CD4-positive, alpha-beta T cell (primary cell): ENCODE results near the gene PRAME. TPM values are rescaled to one million over a fixed set of nuclear protein-coding genes. Genes with fewer than 3 reads are reported as not detected.

Experiments used
- ATAC-seq: fragments of 200-7000 bp; cut with Tn5 transposase; one replicate; pipeline ENCODE4 v1.10.0; 2022; ENCODE audit warnings: mild to moderate bottlenecking; ENCODE audit not compliant: poor library complexity
- CTCF ChIA-PET: fragments of 350-600 bp; sonication (Branson Sonifier 250); formaldehyde crosslinking; loops from one replicate; lab custom pipeline; 2021; ENCODE audit warnings: antibody characterized with exemption, inconsistent platforms; lab: Charles Lee
- POLR2A ChIA-PET: fragments of 350-600 bp; sonication (Branson Sonifier 250); formaldehyde crosslinking; loops from one replicate; lab custom pipeline; 2021; ENCODE audit warnings: antibody characterized with exemption, inconsistent platforms; lab: Charles Lee
- DNase-seq, 14 experiments: peaks; one replicate each; pipeline ENCODE4 v3.0.0-alpha.2; 2013 to 2020; ENCODE audit warnings: mixed read lengths in 2 of 14
- H3K27ac ChIP-seq, 2 donors: one replicate each; pipeline versions ENCODE4 v1.5.1 to v1.7.0; 2013; ENCODE audit warnings: low read length in 2 of 2, low read depth in 1 of 2, mild to moderate bottlenecking in 1 of 2
- H3K27me3 ChIP-seq, 2 experiments: 1 replicate in 1 of 2; 2 replicates in 1 of 2; pipeline versions ENCODE4 v1.6.1 to v1.7.0; 2013; ENCODE audit warnings: low read length in 2 of 2, control low read depth in 1 of 2, mild to moderate bottlenecking in 1 of 2, moderate library complexity in 1 of 2; ENCODE audit not compliant: insufficient read depth in 2 of 2, control insufficient read depth in 1 of 2
- H3K36me3 ChIP-seq: one replicate; pipeline ENCODE4 v1.6.1; 2013; ENCODE audit warnings: low read length, control low read depth; ENCODE audit not compliant: insufficient read depth
- H3K4me1 ChIP-seq: one replicate; pipeline ENCODE4 v1.6.1; 2013; ENCODE audit warnings: low read length, control low read depth; ENCODE audit not compliant: insufficient read depth
- H3K4me3 ChIP-seq: one replicate; pipeline ENCODE4 v1.5.1; 2013; ENCODE audit warnings: mild to moderate bottlenecking, low read length, moderate library complexity
- H3K9me3 ChIP-seq, 2 experiments: 1 replicate in 1 of 2; 2 replicates in 1 of 2; pipeline versions ENCODE4 v1.6.1 to v1.7.0; 2013; ENCODE audit warnings: low read length in 2 of 2, mild to moderate bottlenecking in 2 of 2, control low read depth in 1 of 2, moderate library complexity in 1 of 2; ENCODE audit not compliant: control insufficient read depth in 1 of 2, insufficient read depth in 1 of 2
- H3K27ac Mint-ChIP-seq: one replicate; pipeline ENCODE4 v1.8.0; 2020; ENCODE audit warnings: mixed read lengths
- H3K27me3 Mint-ChIP-seq: one replicate; pipeline ENCODE4 v1.8.0; 2021; ENCODE audit warnings: mixed read lengths
- H3K36me3 Mint-ChIP-seq: one replicate; pipeline ENCODE4 v1.8.0; 2021; ENCODE audit warnings: low read depth, mixed read lengths
- H3K4me1 Mint-ChIP-seq: one replicate; pipeline ENCODE4 v1.8.0; 2021; ENCODE audit warnings: low read depth, mixed read lengths
- H3K4me3 Mint-ChIP-seq: one replicate; pipeline ENCODE4 v1.8.0; 2020; ENCODE audit warnings: mild to moderate bottlenecking, mixed read lengths
- H3K9me3 Mint-ChIP-seq: one replicate; pipeline ENCODE4 v1.8.0; 2020; ENCODE audit warnings: mixed read lengths
- intact Hi-C, 2 experiments: fragments of 100-400 bp; cut with DNase I in 1 of 2; cut with micrococcal nuclease in 1 of 2; formaldehyde crosslinking; loops; one replicate each; pipeline versions ENCODE4 v1.15.1 to v1.9.0; 2023 to 2025; cut with DNase I, micrococcal nuclease
- total RNA-seq, 174 experiments: library from RNA in 2 of 174; stranded (reverse) in 2 of 174; gene quantifications; one replicate each; pipeline ENCODE4 v1.2.3 and lab custom pipeline; 2021 to 2026
- TF ChIP-seq, protein P1 (sequence below): fragments of 200-600 bp; IDR thresholded peaks from one replicate; pipeline ENCODE4 v1.8.0; 2022; ENCODE audit warnings: antibody characterized with exemption, mild to moderate bottlenecking

The PRAME gene
- total RNA-seq, 2 experiments from 2014 or later: not detected

DNA sequence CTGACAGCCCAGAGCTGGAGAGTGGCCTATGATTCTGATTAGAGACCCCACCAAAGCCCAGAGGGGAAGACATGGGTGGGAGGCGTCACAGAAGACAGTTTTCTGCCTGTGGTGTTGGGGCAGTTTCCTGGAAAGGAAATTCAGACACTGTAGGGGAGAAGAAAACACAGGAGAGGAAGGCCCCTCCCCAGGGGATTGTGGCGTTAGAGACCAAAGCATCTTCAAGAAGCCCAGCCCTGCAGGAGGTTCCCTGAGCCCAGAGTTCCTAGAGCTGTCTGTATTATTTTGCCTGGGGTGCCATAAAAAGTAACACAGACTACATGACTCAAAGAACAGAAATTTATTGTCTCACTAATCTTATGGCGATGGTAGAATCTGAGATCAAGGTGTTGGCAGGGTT is 40.2 kb upstream of the PRAME start:
- no peaks in the 10 kb centered on the region for H3K27me3 ChIP-seq
- no peaks in the 10 kb centered on the region for H3K36me3 ChIP-seq
- DNase-seq: no peak
- CTCF ChIA-PET: interaction anchor here (1.2 kb wide), 1 partner anchor 13 kb away, joined by 4 read pairs; no protein-coding TSS in a partner anchor
- H3K9me3 ChIP-seq: no peaks in the 10 kb centered on the region
- H3K36me3 Mint-ChIP-seq: no peaks in the 10 kb centered on the region
- H3K27me3 Mint-ChIP-seq: peaks cover 8% of the 10 kb centered on the region
- TF ChIP-seq, protein P1, sequence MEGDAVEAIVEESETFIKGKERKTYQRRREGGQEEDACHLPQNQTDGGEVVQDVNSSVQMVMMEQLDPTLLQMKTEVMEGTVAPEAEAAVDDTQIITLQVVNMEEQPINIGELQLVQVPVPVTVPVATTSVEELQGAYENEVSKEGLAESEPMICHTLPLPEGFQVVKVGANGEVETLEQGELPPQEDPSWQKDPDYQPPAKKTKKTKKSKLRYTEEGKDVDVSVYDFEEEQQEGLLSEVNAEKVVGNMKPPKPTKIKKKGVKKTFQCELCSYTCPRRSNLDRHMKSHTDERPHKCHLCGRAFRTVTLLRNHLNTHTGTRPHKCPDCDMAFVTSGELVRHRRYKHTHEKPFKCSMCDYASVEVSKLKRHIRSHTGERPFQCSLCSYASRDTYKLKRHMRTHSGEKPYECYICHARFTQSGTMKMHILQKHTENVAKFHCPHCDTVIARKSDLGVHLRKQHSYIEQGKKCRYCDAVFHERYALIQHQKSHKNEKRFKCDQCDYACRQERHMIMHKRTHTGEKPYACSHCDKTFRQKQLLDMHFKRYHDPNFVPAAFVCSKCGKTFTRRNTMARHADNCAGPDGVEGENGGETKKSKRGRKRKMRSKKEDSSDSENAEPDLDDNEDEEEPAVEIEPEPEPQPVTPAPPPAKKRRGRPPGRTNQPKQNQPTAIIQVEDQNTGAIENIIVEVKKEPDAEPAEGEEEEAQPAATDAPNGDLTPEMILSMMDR: no peak
- no peaks in the 10 kb centered on the region for H3K4me1 ChIP-seq
- no peaks in the 10 kb centered on the region for H3K4me1 Mint-ChIP-seq
- POLR2A ChIA-PET: no interaction called here
- H3K4me3 ChIP-seq: no peak overlapping the region
- no peaks in the 10 kb centered on the region for H3K9me3 Mint-ChIP-seq
- no peak overlapping the region for H3K27ac ChIP-seq
- intact Hi-C loops: loop anchor here in 1 of 2 experiments (10.0 kb wide), 1 partner anchor 286 kb away; the partner anchor contains the start of gene IGLL5
- no peak overlapping the region for H3K4me3 Mint-ChIP-seq
- ATAC-seq: no peak
- no peak overlapping the region for H3K27ac Mint-ChIP-seq

DNA sequence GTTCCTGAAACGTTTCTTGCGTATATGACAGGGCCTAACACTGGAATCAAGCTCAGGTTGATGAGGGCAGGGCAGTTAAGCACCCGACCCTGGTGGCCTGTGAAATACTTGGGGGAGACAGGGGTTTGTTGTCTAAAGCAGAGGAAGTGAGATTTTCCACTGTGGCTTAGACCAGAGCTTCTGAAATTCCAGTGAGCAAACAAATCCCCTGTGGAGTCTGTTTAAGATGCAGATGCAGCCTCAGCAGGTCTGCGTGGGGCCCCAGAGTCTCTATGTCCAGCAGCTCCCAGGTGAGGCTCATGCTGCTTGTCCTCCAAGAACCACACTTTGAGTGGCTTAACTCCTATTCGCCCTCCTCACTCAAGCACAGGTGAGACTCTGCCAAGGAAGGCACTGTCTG is 39.1 kb upstream of the PRAME start:
- Histone ChIP-seq H3K27me3 (no peaks in the 10 kb centered on the region), H3K27ac (no peak overlapping the region), H3K9me3 (no peaks in the 10 kb centered on the region), H3K36me3 (no peaks in the 10 kb centered on the region), H3K4me1 (peaks cover 3% of the 10 kb centered on the region), H3K4me3 (no peak overlapping the region)
- Mint-ChIP-seq H3K27ac (no peak overlapping the region), H3K9me3 (no peaks in the 10 kb centered on the region), H3K4me3 (no peak overlapping the region), H3K4me1 (no peaks in the 10 kb centered on the region), H3K36me3 (no peaks in the 10 kb centered on the region), H3K27me3 (peaks cover 13% of the 10 kb centered on the region)
- ATAC-seq: no peak
- DNase-seq: no peak
- ChIA-PET POLR2A (no interaction called here), CTCF (interaction anchor here (1.1 kb wide), 1 partner anchor 12 kb away, joined by 3 read pairs; no protein-coding TSS in a partner anchor)
- TF ChIP-seq, protein P1: no peak
- intact Hi-C loops: loop anchor here in 1 of 2 experiments (10.0 kb wide), 1 partner anchor 287 kb away; the partner anchor contains the start of gene IGLL5

DNA sequence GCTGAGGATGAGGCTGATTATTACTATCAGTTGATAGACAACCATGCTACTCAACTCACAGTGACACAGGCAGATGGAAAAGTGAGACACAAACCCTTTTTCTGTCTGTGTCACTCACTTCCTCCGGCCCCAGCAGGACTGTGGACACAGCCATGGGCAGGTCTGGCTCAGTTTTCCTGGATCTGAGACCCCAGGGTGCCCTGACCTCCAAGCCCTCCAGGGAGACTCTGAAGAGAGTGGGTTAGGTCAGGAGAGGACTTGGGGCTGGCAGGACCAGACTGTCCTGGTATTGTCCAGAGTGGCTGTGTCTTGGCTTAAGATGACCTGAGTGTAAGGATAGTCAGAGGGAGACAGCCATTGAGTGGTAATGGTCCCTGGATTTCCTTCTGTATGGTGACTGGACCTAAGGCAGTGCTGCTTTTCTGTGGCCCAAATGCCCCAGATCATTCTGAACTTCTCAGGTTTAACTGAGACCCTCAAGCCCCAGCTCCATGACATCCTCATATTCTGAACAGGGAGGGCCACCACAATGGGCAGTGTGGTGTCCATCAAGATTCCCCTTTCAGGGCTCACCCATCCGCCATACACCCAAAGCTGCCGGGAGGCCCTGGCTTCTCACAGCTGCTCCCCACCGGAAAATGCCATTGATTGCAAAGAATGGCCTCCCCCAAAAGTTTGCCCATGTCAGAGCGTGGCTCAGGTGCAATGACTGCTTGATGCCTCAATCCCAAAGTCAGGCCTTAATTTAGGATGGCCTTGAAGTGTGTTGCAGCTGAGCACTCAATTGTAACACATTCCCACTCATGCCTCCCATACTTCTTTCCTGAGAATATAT is 36.2 kb upstream of the PRAME start:
- no peak overlapping the region for H3K27ac Mint-ChIP-seq
- intact Hi-C loops: loop anchor here (2.0 to 10.0 kb wide), 3 partner anchors 92 to 362 kb away; partner anchors contain the start of gene IGLL5 (in 1 of the 2)
- CTCF ChIA-PET: no interaction called here

More for the DNA sequence above, 36.2 kb upstream of the PRAME start:
- no peak for ATAC-seq
- POLR2A ChIA-PET: no interaction called here
- Mint-ChIP-seq H3K27me3 (peaks cover 6% of the 10 kb centered on the region), H3K36me3 (no peaks in the 10 kb centered on the region), H3K9me3 (no peaks in the 10 kb centered on the region), H3K4me1 (no peaks in the 10 kb centered on the region), H3K4me3 (no peak overlapping the region)
- H3K4me1 ChIP-seq: peaks cover 3% of the 10 kb centered on the region
- DNase-seq: no peak
- peaks cover 0 to 1% of the 10 kb centered on the region in 2 experiments for H3K27me3 ChIP-seq
- TF ChIP-seq, protein P1: no peak
- H3K27ac ChIP-seq: no peak overlapping the region
- no peaks in the 10 kb centered on the region for H3K36me3 ChIP-seq
- H3K4me3 ChIP-seq: no peak overlapping the region
- H3K9me3 ChIP-seq: no peaks in the 10 kb centered on the region
